VCaP (cell line): Measurements from ENCODE around the gene BGN.

Experiments used
- H3K27ac ChIP-seq: fragments of 450-650 bp; 2 replicates; pipeline ENCODE4 v1.5.1; 2017
- CTCF ChIP-seq: fragments of 450-650 bp; conservative IDR thresholded peaks from 2 replicates; pipeline ENCODE4 v1.5.1; 2017; ENCODE audit warnings: mild to moderate bottlenecking, moderate library complexity

BGN gene

GRCh38 chrX:153493085-153493484 lies 1.7 kb upstream of the BGN start:
- H3K27ac ChIP-seq: no peak overlapping the region
- TF ChIP-seq CTCF: no peak

GRCh38 chrX:153494061-153494460 lies 719 bp upstream of the BGN start:
- no peak for TF ChIP-seq CTCF
- no peak overlapping the region for H3K27ac ChIP-seq

- no peak overlapping the region for H3K27ac ChIP-seq
- no peak for TF ChIP-seq CTCF
Measured at GRCh38 chrX:153495362-153495751, 577 bp downstream of the BGN start.

- no peak for TF ChIP-seq CTCF
- H3K27ac ChIP-seq: no peak overlapping the region
Measured at GRCh38 chrX:153495903-153496589, 1.3 kb downstream of the BGN start.

- no peak for TF ChIP-seq CTCF
- H3K27ac ChIP-seq: no peak overlapping the region
Measured at GRCh38 chrX:153496590-153496959, 1.8 kb downstream of the BGN start.

GRCh38 chrX:153498453-153498852 lies 3.7 kb downstream of the BGN start:
- no peak for TF ChIP-seq CTCF
- H3K27ac ChIP-seq: no peak overlapping the region

GRCh38 chrX:153499341-153499740 lies 4.6 kb downstream of the BGN start:
- TF ChIP-seq CTCF: no peak
- no peak overlapping the region for H3K27ac ChIP-seq
